ENCODE measurements around the gene TWF2.

DNA sequence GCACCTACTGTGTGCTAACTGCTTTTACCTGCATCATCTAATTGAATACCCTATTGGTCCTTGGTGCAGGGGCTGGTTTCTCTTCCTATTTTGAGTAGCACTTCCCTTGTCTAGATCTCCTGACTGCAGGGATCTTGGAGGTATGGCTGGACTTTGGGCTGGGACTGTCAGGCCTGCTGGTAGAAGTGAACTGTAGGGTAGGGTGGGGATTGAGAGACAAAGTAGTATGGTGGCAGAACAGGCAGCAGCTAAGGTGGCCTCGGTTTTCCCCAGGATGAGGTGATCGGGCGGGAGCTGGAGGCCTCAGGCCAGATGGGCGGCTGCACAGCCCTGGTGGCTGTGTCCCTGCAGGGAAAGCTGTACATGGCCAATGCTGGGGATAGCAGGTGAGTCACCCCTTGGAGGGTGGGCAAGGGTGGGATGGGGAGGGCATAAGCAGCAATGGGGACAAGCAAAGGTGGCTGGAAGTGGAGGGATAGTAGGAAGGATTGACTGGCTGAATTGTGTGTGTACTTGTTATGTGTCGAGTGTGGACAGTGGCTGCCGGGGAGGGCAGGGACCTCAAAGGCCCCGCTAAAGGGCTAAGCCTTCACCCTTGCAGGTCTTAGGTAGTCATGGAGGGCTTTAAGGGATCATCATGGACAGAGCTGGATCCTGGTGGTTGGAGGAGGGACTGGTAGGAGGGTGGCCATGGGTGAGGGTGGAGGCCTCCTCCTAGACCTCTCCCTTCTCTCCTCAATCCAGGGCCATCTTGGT, 8.6 kb upstream of the TWF2 start:
- TF ChIP-seq POLR2A (IDR thresholded peaks at IDR 0.05; ENCODE audit: low read length), result no peak
- TF ChIP-seq GATA1 (IDR thresholded peaks at IDR 0.05; ENCODE audit: low read depth, low read length), result no peak
